ENCODE results near the gene SLC39A9.

DNA sequence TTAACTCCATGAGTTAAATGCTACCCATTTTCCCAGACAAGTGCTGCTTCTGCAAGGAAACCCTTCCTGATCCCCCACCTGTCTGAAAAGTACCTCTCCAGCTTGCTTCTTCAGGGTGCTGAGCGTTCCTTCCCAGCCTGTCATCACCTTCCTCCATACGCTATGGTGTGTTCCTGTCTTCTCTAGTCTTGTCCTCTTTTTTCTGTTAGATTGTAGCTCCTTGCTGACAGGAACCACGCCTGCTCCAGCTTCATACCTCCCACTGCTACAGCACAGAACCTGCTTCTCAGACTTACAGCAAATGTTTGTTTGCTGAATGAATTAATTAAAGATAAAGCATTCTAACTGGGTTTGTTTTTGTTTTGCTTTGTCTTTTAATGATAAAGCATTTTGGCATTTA, 39.5 kb upstream of the SLC39A9 start:
- TF ChIP-seq, protein P1, sequence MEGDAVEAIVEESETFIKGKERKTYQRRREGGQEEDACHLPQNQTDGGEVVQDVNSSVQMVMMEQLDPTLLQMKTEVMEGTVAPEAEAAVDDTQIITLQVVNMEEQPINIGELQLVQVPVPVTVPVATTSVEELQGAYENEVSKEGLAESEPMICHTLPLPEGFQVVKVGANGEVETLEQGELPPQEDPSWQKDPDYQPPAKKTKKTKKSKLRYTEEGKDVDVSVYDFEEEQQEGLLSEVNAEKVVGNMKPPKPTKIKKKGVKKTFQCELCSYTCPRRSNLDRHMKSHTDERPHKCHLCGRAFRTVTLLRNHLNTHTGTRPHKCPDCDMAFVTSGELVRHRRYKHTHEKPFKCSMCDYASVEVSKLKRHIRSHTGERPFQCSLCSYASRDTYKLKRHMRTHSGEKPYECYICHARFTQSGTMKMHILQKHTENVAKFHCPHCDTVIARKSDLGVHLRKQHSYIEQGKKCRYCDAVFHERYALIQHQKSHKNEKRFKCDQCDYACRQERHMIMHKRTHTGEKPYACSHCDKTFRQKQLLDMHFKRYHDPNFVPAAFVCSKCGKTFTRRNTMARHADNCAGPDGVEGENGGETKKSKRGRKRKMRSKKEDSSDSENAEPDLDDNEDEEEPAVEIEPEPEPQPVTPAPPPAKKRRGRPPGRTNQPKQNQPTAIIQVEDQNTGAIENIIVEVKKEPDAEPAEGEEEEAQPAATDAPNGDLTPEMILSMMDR (IDR thresholded peaks at IDR 0.05; ENCODE audit: low read depth, low read length), result no peak
- no peak for TF ChIP-seq EZH2phosphoT487 (IDR thresholded peaks at IDR 0.05; ENCODE audit: low read depth)
